Right lobe of liver (tissue), 4 donors: Measurements from ENCODE around the gene MCTP1.

Experiments used
- POLR2A ChIP-seq: fragments of 450-650 bp; IDR thresholded peaks from one replicate; pipeline ENCODE4 v1.6.1; 2017; ENCODE audit warnings: antibody characterized with exemption, mild to moderate bottlenecking
- TF ChIP-seq, protein P1 (sequence below), 4 donors: fragments of 200-600 bp in 3 of 4; fragments of 450-650 bp in 1 of 4; IDR thresholded peaks; one replicate each; pipeline versions ENCODE4 v1.5.1 to v1.8.0; 2016 to 2022; ENCODE audit warnings: antibody characterized with exemption in 4 of 4, mild to moderate bottlenecking in 2 of 4
- donor health status: DM: no; HTN: no; CAD: no.
- donor health status: DM: no; HTN: no; CAD: no.
- donor health status: DM: no; HTN: yes; CAD: no.

GRCh38 chr5:95042037-95042436, 242.9 kb downstream of the MCTP1 start:
- TF ChIP-seq, protein P1, sequence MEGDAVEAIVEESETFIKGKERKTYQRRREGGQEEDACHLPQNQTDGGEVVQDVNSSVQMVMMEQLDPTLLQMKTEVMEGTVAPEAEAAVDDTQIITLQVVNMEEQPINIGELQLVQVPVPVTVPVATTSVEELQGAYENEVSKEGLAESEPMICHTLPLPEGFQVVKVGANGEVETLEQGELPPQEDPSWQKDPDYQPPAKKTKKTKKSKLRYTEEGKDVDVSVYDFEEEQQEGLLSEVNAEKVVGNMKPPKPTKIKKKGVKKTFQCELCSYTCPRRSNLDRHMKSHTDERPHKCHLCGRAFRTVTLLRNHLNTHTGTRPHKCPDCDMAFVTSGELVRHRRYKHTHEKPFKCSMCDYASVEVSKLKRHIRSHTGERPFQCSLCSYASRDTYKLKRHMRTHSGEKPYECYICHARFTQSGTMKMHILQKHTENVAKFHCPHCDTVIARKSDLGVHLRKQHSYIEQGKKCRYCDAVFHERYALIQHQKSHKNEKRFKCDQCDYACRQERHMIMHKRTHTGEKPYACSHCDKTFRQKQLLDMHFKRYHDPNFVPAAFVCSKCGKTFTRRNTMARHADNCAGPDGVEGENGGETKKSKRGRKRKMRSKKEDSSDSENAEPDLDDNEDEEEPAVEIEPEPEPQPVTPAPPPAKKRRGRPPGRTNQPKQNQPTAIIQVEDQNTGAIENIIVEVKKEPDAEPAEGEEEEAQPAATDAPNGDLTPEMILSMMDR (IDR thresholded peaks at IDR 0.05) = no peak
- no peak for TF ChIP-seq POLR2A
